ENCODE results near the gene TIMMDC1. TPM values are rescaled to one million over a fixed set of nuclear protein-coding genes. Genes with fewer than 3 reads are reported as not detected.

The TIMMDC1 gene
- total and polyA plus RNA-seq, 10 of the 15 experiments (the other 5 are each of a cell fraction or from before 2014, with no cell fraction given): 55.9 to 146 (median 72.1) TPM

DNA sequence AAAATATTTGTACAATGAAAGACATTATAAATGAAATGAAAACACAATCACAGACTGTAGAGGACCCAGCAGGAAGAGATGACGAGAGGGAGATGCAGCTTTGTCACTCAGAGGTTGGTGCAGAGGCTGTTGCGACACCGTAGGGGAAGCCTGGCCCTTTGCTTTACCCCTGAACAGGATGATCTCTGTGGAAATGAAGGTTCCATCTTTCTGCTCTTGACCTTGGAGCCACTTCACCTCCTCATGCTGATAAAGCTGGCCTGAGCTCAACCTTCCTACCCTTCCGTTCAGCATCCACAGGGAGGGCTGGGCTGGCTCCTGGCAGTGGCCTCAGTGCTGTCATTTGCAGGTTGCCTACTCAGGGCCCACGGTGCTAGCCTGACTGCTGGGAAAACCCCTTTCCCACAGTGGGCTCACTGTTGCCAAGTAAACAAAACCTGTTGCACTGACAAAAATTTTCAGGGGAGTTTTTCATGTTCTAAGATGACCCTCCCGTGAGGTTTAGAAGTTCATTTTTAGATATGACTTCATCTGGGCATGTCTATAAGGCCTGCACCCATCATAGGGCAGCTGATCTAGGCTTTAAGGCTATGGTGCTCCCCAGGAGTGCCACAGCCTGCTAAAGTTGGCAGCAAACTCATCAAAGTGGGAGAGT, 64.1 kb downstream of the TIMMDC1 start (continued):
- TF ChIP-seq SMAD1 (IDR thresholded peaks at IDR 0.05; ENCODE audit: low read depth, partially characterized antibody) (peak; percentile 90), LARP7 (IDR thresholded peaks at IDR 0.05) (peak; percentile 33; the same call in 1 of the 2 replicates), MYB (IDR thresholded peaks at IDR 0.05; ENCODE audit: borderline replicate concordance, low read depth, low read length) (no peak), SIN3A (IDR thresholded peaks at IDR 0.05; ENCODE audit: low read depth, low read length) (no peak), PKNOX1 (IDR thresholded peaks at IDR 0.05) (peak; percentile 86), DPF2 (IDR thresholded peaks at IDR 0.05) (peak; percentile 92), SP1 (IDR thresholded peaks at IDR 0.05; ENCODE audit: low read depth, low read length) (peak; percentile 34), CREM (IDR thresholded peaks at IDR 0.05; ENCODE audit: low read depth) (peak; percentile 81), ASH2L (IDR thresholded peaks at IDR 0.05; ENCODE audit: borderline replicate concordance, low read depth) (no peak), SUPT20H (IDR thresholded peaks at IDR 0.05; ENCODE audit: borderline replicate concordance, control insufficient read depth, low read depth, low read length) (no peak), CHD4 (IDR thresholded peaks at IDR 0.05) (no peak), MXI1 (IDR thresholded peaks at IDR 0.05; ENCODE audit: low read depth, low read length) (no peak), FOXK2 (IDR thresholded peaks at IDR 0.05) (no peak), REST (IDR thresholded peaks at IDR 0.05; ENCODE audit: low read depth, low read length) (no peak), RAD21 (IDR thresholded peaks at IDR 0.05; ENCODE audit: insufficient read depth, low read depth, low read length) (no peak), NR2C2 (IDR thresholded peaks at IDR 0.05; ENCODE audit: borderline replicate concordance, control insufficient read depth, insufficient read length, low read depth) (no peak), PAX5 (IDR thresholded peaks at IDR 0.05; ENCODE audit: borderline replicate concordance, low read depth, low read length) (no peak), ZNF274 (IDR thresholded peaks at IDR 0.05; ENCODE audit: insufficient read depth, insufficient read length) (no peak), ZNF622 (IDR thresholded peaks at IDR 0.05) (no peak), NBN (IDR thresholded peaks at IDR 0.05) (peak; percentile 94), MTA2 (IDR thresholded peaks at IDR 0.05; ENCODE audit: low read depth) (peak; percentile 66; the same call in 1 of the 2 replicates)
- TF ChIP-seq, protein P1, sequence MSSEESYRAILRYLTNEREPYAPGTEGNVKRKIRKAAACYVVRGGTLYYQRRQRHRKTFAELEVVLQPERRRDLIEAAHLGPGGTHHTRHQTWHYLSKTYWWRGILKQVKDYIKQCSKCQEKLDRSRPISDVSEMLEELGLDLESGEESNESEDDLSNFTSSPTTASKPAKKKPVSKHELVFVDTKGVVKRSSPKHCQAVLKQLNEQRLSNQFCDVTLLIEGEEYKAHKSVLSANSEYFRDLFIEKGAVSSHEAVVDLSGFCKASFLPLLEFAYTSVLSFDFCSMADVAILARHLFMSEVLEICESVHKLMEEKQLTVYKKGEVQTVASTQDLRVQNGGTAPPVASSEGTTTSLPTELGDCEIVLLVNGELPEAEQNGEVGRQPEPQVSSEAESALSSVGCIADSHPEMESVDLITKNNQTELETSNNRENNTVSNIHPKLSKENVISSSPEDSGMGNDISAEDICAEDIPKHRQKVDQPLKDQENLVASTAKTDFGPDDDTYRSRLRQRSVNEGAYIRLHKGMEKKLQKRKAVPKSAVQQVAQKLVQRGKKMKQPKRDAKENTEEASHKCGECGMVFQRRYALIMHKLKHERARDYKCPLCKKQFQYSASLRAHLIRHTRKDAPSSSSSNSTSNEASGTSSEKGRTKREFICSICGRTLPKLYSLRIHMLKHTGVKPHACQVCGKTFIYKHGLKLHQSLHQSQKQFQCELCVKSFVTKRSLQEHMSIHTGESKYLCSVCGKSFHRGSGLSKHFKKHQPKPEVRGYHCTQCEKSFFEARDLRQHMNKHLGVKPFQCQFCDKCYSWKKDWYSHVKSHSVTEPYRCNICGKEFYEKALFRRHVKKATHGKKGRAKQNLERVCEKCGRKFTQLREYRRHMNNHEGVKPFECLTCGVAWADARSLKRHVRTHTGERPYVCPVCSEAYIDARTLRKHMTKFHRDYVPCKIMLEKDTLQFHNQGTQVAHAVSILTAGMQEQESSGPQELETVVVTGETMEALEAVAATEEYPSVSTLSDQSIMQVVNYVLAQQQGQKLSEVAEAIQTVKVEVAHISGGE (CRISPR knock-in tag; IDR thresholded peaks at IDR 0.05): no peak
- TF ChIP-seq, protein P2, sequence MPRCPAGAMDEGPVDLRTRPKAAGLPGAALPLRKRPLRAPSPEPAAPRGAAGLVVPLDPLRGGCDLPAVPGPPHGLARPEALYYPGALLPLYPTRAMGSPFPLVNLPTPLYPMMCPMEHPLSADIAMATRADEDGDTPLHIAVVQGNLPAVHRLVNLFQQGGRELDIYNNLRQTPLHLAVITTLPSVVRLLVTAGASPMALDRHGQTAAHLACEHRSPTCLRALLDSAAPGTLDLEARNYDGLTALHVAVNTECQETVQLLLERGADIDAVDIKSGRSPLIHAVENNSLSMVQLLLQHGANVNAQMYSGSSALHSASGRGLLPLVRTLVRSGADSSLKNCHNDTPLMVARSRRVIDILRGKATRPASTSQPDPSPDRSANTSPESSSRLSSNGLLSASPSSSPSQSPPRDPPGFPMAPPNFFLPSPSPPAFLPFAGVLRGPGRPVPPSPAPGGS (IDR thresholded peaks at IDR 0.05; ENCODE audit: borderline replicate concordance, insufficient read depth, low read depth, low read length, poor library complexity, severe bottlenecking): peak; percentile 95

Data from GM12878 (cell line).